Renal cortical epithelial cell (primary cell): ENCODE results near the gene NOTCH2. TPM values are rescaled to one million over a fixed set of nuclear protein-coding genes. Genes with fewer than 3 reads are reported as not detected.

ENCODE experiments used
- DNase-seq: peaks from one replicate; pipeline ENCODE4 v3.0.0-alpha.2; 2011; ENCODE audit warnings: low read depth
- total RNA-seq: library from RNA; depleted of rRNA; stranded (reverse); fragments of >200 nt; gene quantifications from 2 replicates; pipeline ENCODE4 v1.2.3, GENCODE V29; 2014

NOTCH2 gene
- total RNA-seq, 1 donor from 2014 or later = 159 TPM

DNA sequence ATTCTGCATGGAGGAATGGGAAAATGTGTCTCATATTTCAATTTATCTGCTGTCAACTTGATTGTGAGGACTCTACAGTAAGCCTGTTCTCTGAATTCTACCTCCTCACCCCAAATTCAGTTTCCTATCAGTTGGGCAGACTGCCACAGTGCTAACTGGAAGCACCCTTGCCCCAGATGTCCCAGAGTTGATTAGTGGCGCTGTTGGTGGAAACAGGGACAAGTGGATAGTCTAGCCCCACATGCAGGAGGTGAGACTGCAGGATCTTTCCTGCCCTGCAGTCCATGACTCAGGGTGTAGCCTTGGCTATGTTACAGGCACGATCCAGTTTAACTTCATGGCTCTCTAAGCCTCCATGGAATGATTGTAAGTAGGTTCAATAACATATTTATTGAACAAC lies 195.3 kb downstream of the NOTCH2 start:
- DNase-seq = no peak

DNA sequence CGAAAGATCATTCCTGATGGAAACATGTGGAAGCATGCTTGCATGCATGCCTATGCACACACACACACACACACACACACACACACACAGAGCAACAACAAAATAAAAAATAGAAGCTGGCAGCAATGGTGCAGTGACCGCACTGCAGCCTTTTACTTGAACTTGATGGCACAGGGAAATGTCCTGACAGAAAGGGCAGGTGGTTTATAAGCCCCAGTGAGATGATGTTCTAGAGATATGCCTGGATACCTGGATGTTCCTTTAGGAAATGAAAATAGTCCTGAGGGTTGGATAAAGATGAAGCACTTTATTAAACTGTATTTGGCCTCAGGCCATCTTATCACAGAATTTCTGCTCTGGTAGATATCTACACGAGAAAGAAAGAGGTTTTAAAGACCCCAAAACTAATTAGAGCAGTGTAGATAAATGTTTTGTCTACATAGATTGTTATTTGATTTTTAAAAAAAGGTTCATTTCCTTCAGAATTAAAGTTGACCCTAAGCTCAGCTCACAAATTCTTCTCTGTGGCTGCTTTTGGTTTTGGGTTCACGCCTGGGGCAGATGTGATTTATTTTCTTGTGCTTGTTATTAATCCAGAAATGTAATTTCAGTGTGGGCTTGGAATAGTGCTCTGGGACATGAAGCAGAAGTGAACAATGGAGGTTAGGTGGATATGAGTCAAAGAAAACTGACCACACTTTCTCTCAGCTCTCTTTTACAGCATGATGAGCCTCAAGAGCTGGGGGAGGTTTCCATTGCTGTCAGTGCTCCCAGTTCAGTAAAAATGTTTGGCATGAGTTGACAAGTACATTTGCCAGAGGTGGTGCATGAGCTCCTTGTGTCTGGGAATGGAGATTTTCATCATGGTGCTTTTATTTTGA lies 196.1 kb downstream of the NOTCH2 start:
- DNase-seq = peak; percentile 74

DNA sequence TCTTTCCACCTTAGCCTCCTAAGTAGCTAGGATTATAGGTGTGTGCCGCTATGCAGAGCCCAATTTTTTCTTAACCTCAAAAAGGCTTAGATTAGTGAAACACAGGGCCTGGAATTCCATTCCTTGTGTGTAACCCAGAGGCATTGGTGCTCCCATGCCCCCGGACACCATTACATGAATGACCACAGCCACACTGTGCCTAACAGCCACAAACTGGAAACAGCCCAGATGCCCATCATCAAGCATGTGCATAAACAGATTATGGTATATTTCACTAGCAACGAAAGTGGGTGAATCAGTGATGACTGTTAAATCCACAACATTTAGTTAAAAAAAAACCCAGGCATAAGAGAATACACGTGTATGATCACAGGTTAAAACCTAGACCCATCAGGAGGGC lies 197.6 kb downstream of the NOTCH2 start:
- no peak for DNase-seq

DNA sequence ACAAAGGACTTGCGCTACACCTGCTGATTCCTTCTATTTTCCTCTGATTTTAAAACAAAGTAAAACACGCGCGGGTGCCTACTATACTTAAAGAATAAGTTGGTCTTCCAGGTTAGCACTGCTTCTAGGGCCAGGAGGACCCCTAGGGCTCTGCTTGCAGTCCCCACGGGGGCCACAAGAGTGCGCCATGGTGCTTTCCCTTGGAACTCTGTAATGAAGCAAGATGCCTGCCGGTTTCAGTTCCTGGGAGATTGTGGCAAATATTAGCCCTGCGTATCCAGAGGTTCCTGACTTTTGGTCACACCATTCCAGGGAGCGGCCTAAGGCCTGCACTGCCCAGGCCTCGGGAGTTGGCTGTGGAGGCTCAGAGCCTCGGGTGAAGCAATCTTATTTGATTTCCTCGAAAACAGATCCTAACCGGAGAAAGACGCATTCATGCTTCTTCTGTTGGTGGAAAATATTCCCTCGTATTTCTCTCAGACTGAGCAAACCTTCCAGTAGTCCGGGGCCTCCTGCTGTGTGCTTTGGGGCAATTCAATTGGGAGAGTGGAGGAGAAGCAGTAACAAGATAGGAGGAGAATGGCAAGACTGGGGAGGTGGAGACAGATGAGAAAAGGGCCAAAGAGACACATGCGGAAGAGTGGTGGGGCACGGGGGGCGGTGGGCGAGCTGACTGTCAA lies 198.4 kb downstream of the NOTCH2 start:
- DNase-seq = peak; percentile 62

DNA sequence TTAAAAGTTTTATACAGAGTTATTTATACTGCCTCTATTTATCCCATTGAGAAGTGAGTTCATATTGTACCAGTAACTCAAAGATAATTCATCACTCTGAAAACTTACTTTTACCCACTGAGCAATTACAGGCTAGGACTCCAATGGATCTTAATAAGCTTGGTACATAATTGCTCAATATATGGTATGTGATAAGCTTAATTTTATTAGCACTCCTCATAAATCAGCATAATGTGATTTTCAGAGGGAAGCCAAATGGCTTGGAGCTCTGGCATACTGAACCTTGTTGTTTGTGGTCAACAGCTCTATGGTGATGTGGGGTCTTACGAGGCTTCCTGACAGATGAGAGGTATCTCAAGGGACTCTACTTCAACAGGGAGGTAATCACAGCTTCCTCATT lies 199.5 kb downstream of the NOTCH2 start:
- no peak for DNase-seq

DNA sequence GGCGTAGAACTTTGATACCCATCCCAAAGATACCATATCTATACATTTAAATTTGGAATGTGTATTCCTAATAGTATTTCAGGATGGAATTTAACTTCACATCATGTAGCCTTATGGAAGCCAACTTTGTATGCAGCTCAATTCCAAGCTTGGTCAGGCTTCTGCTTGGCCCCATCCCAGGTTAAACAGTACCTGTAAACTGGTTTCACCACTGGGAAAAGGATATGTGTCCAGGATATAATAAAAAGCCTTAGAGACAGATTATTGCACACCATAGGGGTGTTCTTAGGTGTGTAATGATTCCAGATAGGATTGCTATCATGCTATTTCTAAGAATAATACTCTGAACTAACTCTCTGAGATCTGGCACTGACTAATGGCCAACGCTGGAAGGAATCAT lies 201.3 kb downstream of the NOTCH2 start:
- no peak for DNase-seq

DNA sequence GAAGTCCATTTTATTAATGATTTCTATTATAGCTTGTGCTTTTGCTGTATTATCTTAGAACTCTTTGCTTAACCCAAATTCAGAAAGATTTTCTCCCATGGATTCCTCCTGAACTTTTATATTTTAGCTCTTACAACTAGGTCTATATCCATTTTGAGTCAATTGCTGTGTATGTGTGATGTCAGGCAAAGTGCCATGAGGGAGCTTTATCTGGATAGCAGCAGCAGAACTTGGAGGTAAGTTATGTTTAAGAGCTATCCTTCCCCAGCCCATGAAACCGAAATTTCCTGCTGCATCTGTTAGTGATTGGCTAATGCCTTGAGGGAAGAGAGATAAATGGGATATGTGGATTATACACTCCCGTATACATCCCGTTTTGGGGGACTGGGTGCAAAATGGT lies 203.0 kb downstream of the NOTCH2 start:
- no peak for DNase-seq

DNA sequence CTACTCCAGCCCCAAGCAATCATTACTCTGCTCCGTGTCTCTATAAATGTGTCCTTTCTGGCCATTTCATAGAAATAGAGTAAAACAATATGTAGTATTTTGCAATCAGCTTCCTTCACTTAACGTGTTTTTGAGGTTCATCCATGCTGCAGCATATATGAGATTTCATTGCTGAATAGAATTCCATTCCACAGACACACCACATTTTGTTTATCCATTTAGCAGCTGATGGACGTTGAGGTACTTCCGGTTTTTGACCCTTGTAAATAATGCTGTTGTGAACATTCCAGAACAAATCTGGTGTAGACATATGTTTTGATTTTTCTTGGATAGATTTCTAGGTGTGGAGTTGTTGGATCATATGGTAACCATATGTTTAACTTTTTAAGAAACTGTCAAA lies 203.8 kb downstream of the NOTCH2 start:
- no peak for DNase-seq

DNA sequence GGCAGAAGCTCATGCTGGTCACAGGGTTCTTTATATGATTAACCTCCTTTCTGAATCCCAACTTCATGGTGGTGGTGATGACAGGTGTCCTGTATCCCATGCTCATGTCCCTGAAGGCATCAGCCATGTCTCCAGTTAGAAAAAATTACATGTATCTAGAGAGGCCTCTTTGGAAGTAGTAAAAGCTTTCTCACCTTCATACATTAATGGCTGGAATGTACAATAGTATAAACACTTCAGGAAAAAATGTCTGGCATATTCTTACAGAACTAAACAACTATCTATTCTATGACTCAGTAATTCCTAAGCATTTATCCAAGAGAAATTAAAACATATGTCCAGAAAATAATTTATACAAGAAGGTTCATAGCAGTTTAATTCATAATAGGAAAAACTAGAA lies 207.2 kb downstream of the NOTCH2 start:
- DNase-seq = no peak

Other genes starting within 250 kb of the NOTCH2 start
- not detected in 2 replicates for gene ADAM30, start 173.1 kb downstream of the NOTCH2 start, total RNA-seq
- 39.6 and 40.2 TPM in 2 replicates for gene SEC22B, start 106.9 kb upstream of the NOTCH2 start, total RNA-seq